Measurements from ENCODE around the gene KEAP1. TPM values are rescaled to one million over a fixed set of nuclear protein-coding genes. Genes with fewer than 3 reads are reported as not detected.

KEAP1 gene
- total and polyA plus RNA-seq, 2 donors (not counting 3 experiments of a cell fraction or from before 2014, with no cell fraction given): 81.4 to 91.1 TPM

GRCh38 chr19:10510301-10510802, 7.2 kb upstream of the KEAP1 start:
- intact Hi-C loops (cut with micrococcal nuclease) (loop anchor here (5.0 kb wide), 1 partner anchor 187 kb away; no protein-coding TSS in a partner anchor), dilution Hi-C loops (cut with MboI; ENCODE audit: extremely low pct_ligation_motif_present, low sequenced_read_pairs) (no loop called here)
- no peak overlapping the region for H3K4me2 ChIP-seq (ENCODE audit: insufficient read depth, low read length)
- TF ChIP-seq MYC (IDR thresholded peaks at IDR 0.05; ENCODE audit: low read depth, low read length) (no peak), EZH2 (IDR thresholded peaks at IDR 0.05; ENCODE audit: borderline replicate concordance, low read depth, low read length, severe bottlenecking) (no peak), MAX (IDR thresholded peaks at IDR 0.05; ENCODE audit: insufficient read depth, insufficient read length) (no peak), FOS (IDR thresholded peaks at IDR 0.05; ENCODE audit: borderline replicate concordance, insufficient read depth, low read length) (no peak), POLR2AphosphoS5 (IDR thresholded peaks at IDR 0.05; ENCODE audit: insufficient read depth, low read depth, low read length) (no peak), GATA2 (IDR thresholded peaks at IDR 0.05; ENCODE audit: insufficient read depth, insufficient read length, low read depth, low read length) (no peak), POLR2A (IDR thresholded peaks at IDR 0.05; ENCODE audit: low read depth, low read length) (no peak), CTCF (IDR thresholded peaks at IDR 0.05; ENCODE audit: extremely low read depth in 1 of 2, insufficient read depth in 1 of 2, low read depth in 1 of 2, low read length in 2 of 2) (peak; percentile 66 to 80)
- no peaks in the 10 kb centered on the region for H3K9me3 ChIP-seq (replicated peaks; ENCODE audit: control insufficient read depth, insufficient read depth, low read length)
- no peak for FAIRE-seq
- H3K36me3 ChIP-seq (ENCODE audit: control insufficient read depth in 2 of 2, extremely low read depth in 1 of 2, insufficient read depth in 2 of 2, low read length in 2 of 2): no peaks in the 10 kb centered on the region
- ChIA-PET CTCF (interaction anchor here (2.7 kb wide), 1 partner anchor 189 kb away, joined by 12 read pairs; no protein-coding TSS in a partner anchor), POLR2A (no interaction called here)
- no peak overlapping the region for H3K27ac ChIP-seq (ENCODE audit: insufficient read depth, low read depth, low read length)
- no peaks in the 10 kb centered on the region for H3K4me1 ChIP-seq (ENCODE audit: control insufficient read depth, extremely low read depth, insufficient read depth, low read length)
- DNase-seq (ENCODE audit: low read depth, low spot score): no peak
- H3K9me1 ChIP-seq (replicated peaks; ENCODE audit: control insufficient read depth, extremely low read depth, insufficient read depth, low read length): no peaks in the 10 kb centered on the region
- H2AFZ ChIP-seq (ENCODE audit: low read depth, low read length): no peak overlapping the region
- no peak overlapping the region for H3K9ac ChIP-seq (replicated peaks; ENCODE audit: extremely low read depth, insufficient read depth, low read length)
- H3K79me2 ChIP-seq (ENCODE audit: control insufficient read depth, insufficient read depth, low read length): no peaks in the 10 kb centered on the region
- no TSS peak for BruUV-seq (replicated peaks)
- H3K4me3 ChIP-seq (replicated peaks in 1 of 3; ENCODE audit: insufficient read depth in 1 of 3, low read depth in 1 of 3, low read length in 3 of 3): no peak overlapping the region
- no peaks in the 10 kb centered on the region for H4K20me1 ChIP-seq (replicated peaks; ENCODE audit: control insufficient read depth, extremely low read depth, insufficient read depth, low read length)
- H3K27me3 ChIP-seq (ENCODE audit: control insufficient read depth in 2 of 2, insufficient read depth in 2 of 2, low read length in 2 of 2): peaks cover 21 to 29% of the 10 kb centered on the region in 2 experiments

All from endothelial cell of umbilical vein (primary cell).